ENCODE results near the gene EEPD1. TPM values are rescaled to one million over a fixed set of nuclear protein-coding genes. Genes with fewer than 3 reads are reported as not detected.

EEPD1 gene
- polyA plus RNA-seq, 2 of the 4 experiments (the other 2 are of a cell fraction), result 16.0 to 24.3 TPM

DNA sequence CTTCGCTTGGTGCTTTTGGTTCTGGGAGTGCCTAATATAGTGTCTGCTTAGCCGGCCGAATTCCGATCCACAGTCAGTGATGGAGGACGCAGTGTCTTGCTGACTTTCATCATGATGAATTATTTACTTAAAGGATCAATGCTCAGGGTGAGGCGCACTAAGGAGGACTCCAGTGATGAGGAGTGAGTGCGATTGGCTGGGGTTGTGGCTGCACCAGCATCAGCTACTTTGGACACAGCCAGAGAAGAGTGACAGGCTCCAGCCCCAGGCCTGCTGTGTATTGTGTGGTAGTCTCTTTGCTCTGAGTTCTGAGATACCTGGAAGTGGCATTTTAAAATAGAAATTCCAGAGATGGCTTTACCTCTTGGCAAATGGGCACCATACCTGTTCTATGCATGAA lies 163.3 kb downstream of the EEPD1 start:
- H3K4me1 ChIP-seq, result no peaks in the 10 kb centered on the region
- no peak for DNase-seq (ENCODE audit: low read depth in 1 of 2, low spot score in 1 of 2)
- ChIA-PET CTCF (interaction anchor here (1.1 to 10.8 kb wide), 6 partner anchors 11 to 410 kb away, joined by 3 to 131 read pairs (median 50); no protein-coding TSS in a partner anchor), POLR2A (no interaction called here)
- no peak for ATAC-seq
- no peak overlapping the region for H3K4me3 ChIP-seq
- FAIRE-seq, result no peak
- no peak overlapping the region for H3K27ac ChIP-seq
- TF ChIP-seq NR3C1 (IDR thresholded peaks at IDR 0.05) (no peak), RCOR1 (IDR thresholded peaks at IDR 0.05; ENCODE audit: low read depth, low read length) (no peak), BCL3 (IDR thresholded peaks at IDR 0.05) (no peak), E2F6 (IDR thresholded peaks at IDR 0.05; ENCODE audit: borderline replicate concordance, low read depth) (no peak), RAD21 (conservative IDR thresholded peaks at IDR 0.05 in 1 of 2, IDR thresholded peaks at IDR 0.05 in 1 of 2) (no peak), RNF2 (IDR thresholded peaks at IDR 0.05; ENCODE audit: borderline replicate concordance, low read depth) (no peak), POLR2A (IDR thresholded peaks at IDR 0.05; ENCODE audit: low read length) (no peak), NPAS2 (CRISPR knock-in tag; IDR thresholded peaks at IDR 0.05; ENCODE audit: borderline replicate concordance) (no peak), ZSCAN20 (CRISPR knock-in tag; IDR thresholded peaks at IDR 0.05) (no peak), TFCP2L1 (CRISPR knock-in tag; IDR thresholded peaks at IDR 0.05) (no peak)
- TF ChIP-seq, protein P1, sequence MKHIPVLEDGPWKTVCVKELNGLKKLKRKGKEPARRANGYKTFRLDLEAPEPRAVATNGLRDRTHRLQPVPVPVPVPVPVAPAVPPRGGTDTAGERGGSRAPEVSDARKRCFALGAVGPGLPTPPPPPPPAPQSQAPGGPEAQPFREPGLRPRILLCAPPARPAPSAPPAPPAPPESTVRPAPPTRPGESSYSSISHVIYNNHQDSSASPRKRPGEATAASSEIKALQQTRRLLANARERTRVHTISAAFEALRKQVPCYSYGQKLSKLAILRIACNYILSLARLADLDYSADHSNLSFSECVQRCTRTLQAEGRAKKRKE (CRISPR knock-in tag; IDR thresholded peaks at IDR 0.05; ENCODE audit: low read depth), result no peak
- TF ChIP-seq, protein P2, sequence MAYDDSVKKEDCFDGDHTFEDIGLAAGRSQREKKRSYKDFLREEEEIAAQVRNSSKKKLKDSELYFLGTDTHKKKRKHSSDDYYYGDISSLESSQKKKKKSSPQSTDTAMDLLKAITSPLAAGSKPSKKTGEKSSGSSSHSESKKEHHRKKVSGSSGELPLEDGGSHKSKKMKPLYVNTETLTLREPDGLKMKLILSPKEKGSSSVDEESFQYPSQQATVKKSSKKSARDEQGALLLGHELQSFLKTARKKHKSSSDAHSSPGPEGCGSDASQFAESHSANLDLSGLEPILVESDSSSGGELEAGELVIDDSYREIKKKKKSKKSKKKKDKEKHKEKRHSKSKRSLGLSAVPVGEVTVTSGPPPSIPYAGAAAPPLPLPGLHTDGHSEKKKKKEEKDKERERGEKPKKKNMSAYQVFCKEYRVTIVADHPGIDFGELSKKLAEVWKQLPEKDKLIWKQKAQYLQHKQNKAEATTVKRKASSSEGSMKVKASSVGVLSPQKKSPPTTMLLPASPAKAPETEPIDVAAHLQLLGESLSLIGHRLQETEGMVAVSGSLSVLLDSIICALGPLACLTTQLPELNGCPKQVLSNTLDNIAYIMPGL (CRISPR knock-in tag; IDR thresholded peaks at IDR 0.05; ENCODE audit: borderline replicate concordance), result no peak
- WGBS (ENCODE audit: missing lambda C conversion rate), result 90% methylated on average over 7 of the region's 7 CpGs
- H3K4me2 ChIP-seq, result no peak overlapping the region
- H3K9me3 ChIP-seq, result 0 out of 3 replicates have a peak, but pooled peaks cover 3% of the 10 kb centered on the region

DNA sequence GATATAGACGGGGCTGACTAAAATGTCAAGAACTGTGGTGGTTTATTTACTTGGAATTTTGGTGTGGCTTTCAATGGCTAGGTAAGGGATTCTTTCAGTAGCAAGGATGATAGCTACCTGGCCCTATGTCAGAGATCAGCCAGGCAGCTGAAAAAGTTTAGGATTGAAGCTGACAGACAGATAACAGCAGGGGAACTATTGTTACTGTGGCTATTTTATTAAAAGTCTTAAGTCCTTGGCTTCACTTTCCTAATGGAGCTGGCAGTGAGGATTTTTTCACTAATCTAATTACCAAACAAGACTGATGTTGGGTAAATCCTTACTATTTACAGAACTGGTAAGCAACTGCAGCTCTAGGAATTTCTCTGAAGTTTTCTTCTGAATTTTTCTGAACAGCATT lies 164.2 kb downstream of the EEPD1 start:
- H3K4me2 ChIP-seq, result no peak overlapping the region
- DNase-seq (ENCODE audit: low read depth in 1 of 2, low spot score in 1 of 2) (no peak), FAIRE-seq (no peak), ATAC-seq (no peak)
- CTCF ChIA-PET, result interaction anchor here (1.7 to 10.8 kb wide), 12 partner anchors 8 to 359 kb away, joined by 3 to 131 read pairs (median 19); no protein-coding TSS in a partner anchor
- TF ChIP-seq RCOR1 (IDR thresholded peaks at IDR 0.05; ENCODE audit: low read depth, low read length) (no peak), BCL3 (IDR thresholded peaks at IDR 0.05) (no peak), EHF (CRISPR knock-in tag; IDR thresholded peaks at IDR 0.05) (no peak), PHF8 (IDR thresholded peaks at IDR 0.05; ENCODE audit: borderline replicate concordance, low read depth) (no peak), ZFP36 (IDR thresholded peaks at IDR 0.05; ENCODE audit: borderline replicate concordance, partially characterized antibody) (no peak), CBX2 (IDR thresholded peaks at IDR 0.05; ENCODE audit: borderline replicate concordance, low read depth) (no peak), NR3C1 (IDR thresholded peaks at IDR 0.05) (no peak), MAFK (IDR thresholded peaks at IDR 0.05; ENCODE audit: partially characterized antibody) (no peak), HOXA7 (CRISPR knock-in tag; IDR thresholded peaks at IDR 0.05) (no peak), CBX8 (IDR thresholded peaks at IDR 0.05) (no peak), JUN (IDR thresholded peaks at IDR 0.05) (no peak)
- H3K4me1 ChIP-seq, result no peaks in the 10 kb centered on the region
- H3K4me3 ChIP-seq, result no peak overlapping the region
- POLR2A ChIA-PET, result no interaction called here
- H3K27ac ChIP-seq, result no peak overlapping the region
- 94% methylated on average over 1 of the region's 1 CpG for WGBS (ENCODE audit: missing lambda C conversion rate)
- 0 out of 3 replicates have a peak, but pooled peaks cover 7% of the 10 kb centered on the region for H3K9me3 ChIP-seq
